CD14-positive monocyte (primary cell): ENCODE measurements around the gene SLC22A13. TPM values are rescaled to one million over a fixed set of nuclear protein-coding genes. Genes with fewer than 3 reads are reported as not detected.

ENCODE experiments used
- DNase-seq, 3 donors: peaks; one replicate each; pipeline ENCODE4 v3.0.0-alpha.2; 2011 to 2022
- H2AFZ ChIP-seq: 2 replicates; pipeline ENCODE4 v1.6.0; 2012; ENCODE audit warnings: mild to moderate bottlenecking, low read depth, low read length, inconsistent platforms; ENCODE audit not compliant: insufficient read depth, poor library complexity, severe bottlenecking
- H3K27ac ChIP-seq, 2 donors: 1 replicate in 1 of 2; 2 replicates in 1 of 2; pipeline ENCODE4 v1.5.1; 2012 to 2013; ENCODE audit warnings: low read length in 2 of 2, control low read depth in 1 of 2, inconsistent platforms in 1 of 2, low read depth in 1 of 2, mild to moderate bottlenecking in 1 of 2
- H3K27me3 ChIP-seq, 2 donors: one replicate each; pipeline versions ENCODE4 v1.6.0 to v1.6.1; 2011 to 2013; ENCODE audit warnings: low read length in 2 of 2; ENCODE audit not compliant: control insufficient read depth in 2 of 2, insufficient read depth in 2 of 2
- H3K36me3 ChIP-seq, 2 donors: replicated peaks in 1 of 2; 1 replicate in 1 of 2; 2 replicates in 1 of 2; pipeline versions ENCODE4 v1.5.1 to v1.6.1; 2012 to 2013; ENCODE audit warnings: low read length in 2 of 2, control low read depth in 1 of 2, inconsistent platforms in 1 of 2, mild to moderate bottlenecking in 1 of 2; ENCODE audit not compliant: insufficient read depth in 2 of 2, control insufficient read depth in 1 of 2
- H3K4me1 ChIP-seq, 2 donors: 1 replicate in 1 of 2; 2 replicates in 1 of 2; pipeline versions ENCODE4 v1.5.1 to v1.6.1; 2012 to 2013; ENCODE audit warnings: low read length in 2 of 2, control low read depth in 1 of 2, inconsistent platforms in 1 of 2, mild to moderate bottlenecking in 1 of 2, moderate library complexity in 1 of 2; ENCODE audit not compliant: insufficient read depth in 2 of 2, control insufficient read depth in 1 of 2
- H3K4me2 ChIP-seq: replicated peaks from 2 replicates; pipeline ENCODE3; 2012; ENCODE audit warnings: low read length, moderate library complexity, mild to moderate bottlenecking; ENCODE audit not compliant: poor library complexity, severe bottlenecking; ENCODE audit errors: extremely low read depth
- H3K4me3 ChIP-seq, 3 experiments: fragments of 200-600 bp in 1 of 3; sonication (generic) in 1 of 3; replicated peaks in 1 of 3; 1 replicate in 2 of 3; 2 replicates in 1 of 3; pipeline ENCODE4 v1.5.1; 2011 to 2013; ENCODE audit warnings: low read length in 3 of 3, mild to moderate bottlenecking in 3 of 3, control low read depth in 2 of 3, low read depth in 2 of 3, inconsistent platforms in 1 of 3, moderate library complexity in 1 of 3
- H3K79me2 ChIP-seq: 2 replicates; pipeline ENCODE4 v1.6.0; 2012; ENCODE audit warnings: mild to moderate bottlenecking, control low read depth, inconsistent platforms, low read length, moderate library complexity; ENCODE audit not compliant: insufficient read depth
- H3K9ac ChIP-seq: 2 replicates; pipeline ENCODE4 v1.6.0; 2017; ENCODE audit warnings: low read length, mild to moderate bottlenecking; ENCODE audit not compliant: insufficient read depth, poor library complexity, severe bottlenecking
- H3K9me3 ChIP-seq, 2 donors: replicated peaks in 1 of 2; 1 replicate in 1 of 2; 2 replicates in 1 of 2; pipeline versions ENCODE4 v1.5.1 to v1.6.1; 2012 to 2013; ENCODE audit warnings: low read length in 2 of 2, control low read depth in 1 of 2; ENCODE audit not compliant: control insufficient read depth in 1 of 2, insufficient read depth in 1 of 2
- H4K20me1 ChIP-seq: 2 replicates; pipeline ENCODE4 v1.6.0; 2012; ENCODE audit warnings: mild to moderate bottlenecking, low read length, control low read depth, moderate library complexity; ENCODE audit not compliant: insufficient read depth
- H3K27ac Mint-ChIP-seq, 7 donors: one replicate each; pipeline ENCODE4 v1.8.0; 2020; ENCODE audit warnings: mild to moderate bottlenecking in 7 of 7, mixed read lengths in 7 of 7, moderate library complexity in 6 of 7, inconsistent platforms in 2 of 7
- H3K27me3 Mint-ChIP-seq, 3 donors: one replicate each; pipeline ENCODE4 v1.8.0; 2021 to 2022; ENCODE audit warnings: low read depth in 3 of 3, mild to moderate bottlenecking in 3 of 3, mixed read lengths in 3 of 3, moderate library complexity in 3 of 3, inconsistent platforms in 1 of 3
- H3K36me3 Mint-ChIP-seq, 2 donors: one replicate each; pipeline ENCODE4 v1.8.0; 2020; ENCODE audit warnings: mixed read lengths in 2 of 2, inconsistent platforms in 1 of 2, mild to moderate bottlenecking in 1 of 2
- H3K4me1 Mint-ChIP-seq: one replicate; pipeline ENCODE4 v1.8.0; 2020; ENCODE audit warnings: mild to moderate bottlenecking, mixed read lengths
- H3K4me3 Mint-ChIP-seq, 2 donors: one replicate each; pipeline ENCODE4 v1.8.0; 2020; ENCODE audit warnings: mild to moderate bottlenecking in 2 of 2, mixed read lengths in 2 of 2, moderate library complexity in 1 of 2
- H3K9me3 Mint-ChIP-seq, 7 donors: one replicate each; pipeline ENCODE4 v1.8.0; 2020 to 2022; ENCODE audit warnings: mixed read lengths in 7 of 7, mild to moderate bottlenecking in 6 of 7, moderate library complexity in 6 of 7, inconsistent platforms in 2 of 7
- WGBS: methylation state at CpG from one replicate; pipeline ENCODE4 v1.1.5; 2013; ENCODE audit warnings: missing lambda C conversion rate; ENCODE audit not compliant: insufficient coverage; 5-methylcytosine and 5-hydroxymethylcytosine counted together
- intact Hi-C, 2 donors: fragments of 100-400 bp; cut with micrococcal nuclease; formaldehyde crosslinking; loops; one replicate each; pipeline versions ENCODE4 v1.15.0 to v1.15.1; 2023
- polyA plus RNA-seq, 3 donors: library from polyadenylated mRNA; depleted of rRNA in 1 of 3; unstranded in 2 of 3; stranded (reverse) in 1 of 3; fragments of 300-500 nt in 2 of 3; fragments of >200 nt in 1 of 3; fragmentation: Illumina TruSeq in 2 of 3; gene quantifications; 1 replicate in 2 of 3; 2 replicates in 1 of 3; pipeline ENCODE4 v1.2.3, GENCODE V29; 2012 to 2021
- TF ChIP-seq, protein P1 (sequence below): fragments of 200-600 bp; IDR thresholded peaks from one replicate; pipeline ENCODE4 v1.8.0; 2022; ENCODE audit warnings: antibody characterized with exemption, mild to moderate bottlenecking

SLC22A13 gene
- polyA plus RNA-seq, 3 donors: 0.19 TPM; not detected in 2

DNA sequence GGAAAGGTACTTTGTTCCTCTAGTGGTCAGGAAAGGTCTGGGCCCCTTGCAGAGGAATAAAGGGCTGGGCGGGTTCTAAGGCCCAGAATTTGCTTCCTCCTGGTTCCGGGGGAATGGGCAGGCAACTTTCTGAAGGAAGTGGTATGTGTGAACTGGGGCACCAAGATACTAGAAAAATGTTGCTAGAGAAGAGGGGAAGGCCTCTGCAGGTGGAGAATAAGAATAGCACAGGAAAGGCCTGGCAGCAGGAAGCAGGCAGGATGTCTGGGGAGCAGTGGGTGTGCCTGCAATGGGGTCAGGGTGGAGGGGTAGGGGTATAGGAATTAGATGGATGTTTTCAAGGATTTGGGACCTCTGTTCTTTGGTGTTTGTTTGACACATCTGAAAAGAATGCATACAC is 2.0 kb downstream of the SLC22A13 start:
- Mint-ChIP-seq H3K4me1 (peaks cover 19% of the 10 kb centered on the region), H3K27me3 (peaks cover 0 to 5% (median 3%) of the 10 kb centered on the region in 3 donors), H3K36me3 (peaks cover 0 to 5% of the 10 kb centered on the region in 2 donors), H3K9me3 (no peaks in the 10 kb centered on the region), H3K4me3 (no peak overlapping the region), H3K27ac (peak overlapping the region in 5 of 7 donors; percentile 40 to 80 (median 66))
- no peaks in the 10 kb centered on the region for H3K79me2 ChIP-seq
- H3K36me3 ChIP-seq: no peaks in the 10 kb centered on the region
- no peak overlapping the region for H2AFZ ChIP-seq
- TF ChIP-seq, protein P1, sequence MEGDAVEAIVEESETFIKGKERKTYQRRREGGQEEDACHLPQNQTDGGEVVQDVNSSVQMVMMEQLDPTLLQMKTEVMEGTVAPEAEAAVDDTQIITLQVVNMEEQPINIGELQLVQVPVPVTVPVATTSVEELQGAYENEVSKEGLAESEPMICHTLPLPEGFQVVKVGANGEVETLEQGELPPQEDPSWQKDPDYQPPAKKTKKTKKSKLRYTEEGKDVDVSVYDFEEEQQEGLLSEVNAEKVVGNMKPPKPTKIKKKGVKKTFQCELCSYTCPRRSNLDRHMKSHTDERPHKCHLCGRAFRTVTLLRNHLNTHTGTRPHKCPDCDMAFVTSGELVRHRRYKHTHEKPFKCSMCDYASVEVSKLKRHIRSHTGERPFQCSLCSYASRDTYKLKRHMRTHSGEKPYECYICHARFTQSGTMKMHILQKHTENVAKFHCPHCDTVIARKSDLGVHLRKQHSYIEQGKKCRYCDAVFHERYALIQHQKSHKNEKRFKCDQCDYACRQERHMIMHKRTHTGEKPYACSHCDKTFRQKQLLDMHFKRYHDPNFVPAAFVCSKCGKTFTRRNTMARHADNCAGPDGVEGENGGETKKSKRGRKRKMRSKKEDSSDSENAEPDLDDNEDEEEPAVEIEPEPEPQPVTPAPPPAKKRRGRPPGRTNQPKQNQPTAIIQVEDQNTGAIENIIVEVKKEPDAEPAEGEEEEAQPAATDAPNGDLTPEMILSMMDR: no peak
- WGBS: 8% methylated on average over 2 of the region's 2 CpGs
- H3K4me1 ChIP-seq: peaks cover 19 to 20% of the 10 kb centered on the region in 2 donors
- H3K9ac ChIP-seq: no peak overlapping the region
- peak overlapping the region in 1 of 2 donors; percentile 75 for H3K27ac ChIP-seq
- peak overlapping the region; percentile 76 for H3K4me2 ChIP-seq
- no peaks in the 10 kb centered on the region for H3K27me3 ChIP-seq
- peak overlapping the region in 1 of 3 experiments; percentile 71 for H3K4me3 ChIP-seq
- no peaks in the 10 kb centered on the region for H3K9me3 ChIP-seq
- intact Hi-C loops: no loop called here
- no peak for DNase-seq
- H4K20me1 ChIP-seq: no peaks in the 10 kb centered on the region

- peak overlapping the region; percentile 76 for H3K4me2 ChIP-seq
- Mint-ChIP-seq H3K9me3 (no peaks in the 10 kb centered on the region), H3K4me3 (peak overlapping the region; percentile 74 to 85), H3K27me3 (peaks cover 0 to 4% (median 3%) of the 10 kb centered on the region in 3 donors), H3K4me1 (peaks cover 19% of the 10 kb centered on the region), H3K27ac (peak overlapping the region; percentile 40 to 84 (median 77)), H3K36me3 (peaks cover 0 to 5% of the 10 kb centered on the region in 2 donors)
- H4K20me1 ChIP-seq: no peaks in the 10 kb centered on the region
- H3K4me1 ChIP-seq: peaks cover 19 to 20% of the 10 kb centered on the region in 2 donors
- H3K36me3 ChIP-seq: no peaks in the 10 kb centered on the region
- TF ChIP-seq, protein P1: no peak
- intact Hi-C loops: no loop called here
- peak overlapping the region; percentile 74 for H2AFZ ChIP-seq
- peak; percentile 25 to 42 (median 34) for DNase-seq
- H3K9ac ChIP-seq: no peak overlapping the region
- 15% methylated on average over 2 of the region's 5 CpGs for WGBS
- no peaks in the 10 kb centered on the region for H3K9me3 ChIP-seq
- no peaks in the 10 kb centered on the region for H3K27me3 ChIP-seq
- H3K27ac ChIP-seq: peak overlapping the region in 1 of 2 donors; percentile 75
- peak overlapping the region; percentile 25 to 71 (median 69) for H3K4me3 ChIP-seq
- H3K79me2 ChIP-seq: no peaks in the 10 kb centered on the region
Measured at GRCh38 chr3:38268087-38268486, 2.5 kb downstream of the SLC22A13 start.
